Effector memory CD4-positive, alpha-beta T cell (primary cell): ENCODE measurements around the gene TSPAN3.

ENCODE experiments used
- DNase-seq, 3 donors: peaks; one replicate each; pipeline ENCODE4 v3.0.0-alpha.2; 2020
- H3K27ac ChIP-seq: 2 replicates; pipeline ENCODE4 v1.7.0; 2013; ENCODE audit warnings: mild to moderate bottlenecking, low read length, moderate library complexity; ENCODE audit not compliant: insufficient read depth, poor library complexity, severe bottlenecking
- H3K27me3 ChIP-seq: replicated peaks from 2 replicates; pipeline ENCODE4 v1.7.0; 2013; ENCODE audit warnings: mild to moderate bottlenecking, low read length; ENCODE audit not compliant: insufficient read depth, control insufficient read depth, poor library complexity, severe bottlenecking
- H3K36me3 ChIP-seq: 2 replicates; pipeline ENCODE4 v1.7.0; 2013; ENCODE audit warnings: mild to moderate bottlenecking, low read length, moderate library complexity; ENCODE audit not compliant: control insufficient read depth, insufficient read depth
- H3K4me1 ChIP-seq: 2 replicates; pipeline ENCODE4 v1.7.0; 2013; ENCODE audit warnings: low read length, mild to moderate bottlenecking; ENCODE audit not compliant: control insufficient read depth, insufficient read depth, poor library complexity, severe bottlenecking
- H3K4me3 ChIP-seq: 2 replicates; pipeline ENCODE4 v1.7.0; 2013; ENCODE audit warnings: low read length, low read depth, mild to moderate bottlenecking; ENCODE audit not compliant: insufficient read depth, poor library complexity, severe bottlenecking
- H3K9me3 ChIP-seq: 2 replicates; pipeline ENCODE4 v1.7.0; 2013; ENCODE audit warnings: mild to moderate bottlenecking, low read length, moderate library complexity; ENCODE audit not compliant: control insufficient read depth

The TSPAN3 gene

GRCh38 chr15:77058468-77058867 is 12.4 kb downstream of the TSPAN3 start:
- Histone ChIP-seq H3K36me3 (no peaks in the 10 kb centered on the region), H3K27me3 (no peaks in the 10 kb centered on the region), H3K9me3 (no peaks in the 10 kb centered on the region), H3K4me1 (no peaks in the 10 kb centered on the region), H3K27ac (no peak overlapping the region), H3K4me3 (no peak overlapping the region)
- no peak for DNase-seq

GRCh38 chr15:77057685-77058084 is 13.2 kb downstream of the TSPAN3 start:
- H3K27me3 ChIP-seq: no peaks in the 10 kb centered on the region
- no peak for DNase-seq
- no peaks in the 10 kb centered on the region for H3K36me3 ChIP-seq
- H3K9me3 ChIP-seq: no peaks in the 10 kb centered on the region
- no peak overlapping the region for H3K4me3 ChIP-seq
- H3K4me1 ChIP-seq: no peaks in the 10 kb centered on the region
- H3K27ac ChIP-seq: no peak overlapping the region

DNA sequence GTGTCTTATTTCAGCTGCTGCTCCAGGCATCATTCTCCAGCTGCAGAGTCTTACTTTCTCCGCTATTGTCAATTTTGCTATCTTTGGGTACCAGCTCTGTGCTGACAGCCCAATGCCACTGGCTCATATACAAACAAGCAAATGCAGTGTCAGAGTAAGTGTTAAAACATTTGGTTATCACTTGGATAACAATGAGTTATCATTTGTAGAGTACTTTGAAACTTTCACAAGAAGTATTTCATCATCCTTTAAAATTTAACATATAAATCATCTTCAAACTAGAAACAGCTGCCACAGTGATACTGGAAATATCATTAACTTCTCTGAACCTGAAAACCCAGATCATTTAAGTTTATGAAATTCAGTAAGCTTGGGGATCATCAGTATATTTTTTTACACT is 13.8 kb downstream of the TSPAN3 start:
- H3K36me3 ChIP-seq: peaks cover 3% of the 10 kb centered on the region
- H3K9me3 ChIP-seq: no peaks in the 10 kb centered on the region
- H3K27ac ChIP-seq: no peak overlapping the region
- no peak for DNase-seq
- no peaks in the 10 kb centered on the region for H3K27me3 ChIP-seq
- H3K4me1 ChIP-seq: no peaks in the 10 kb centered on the region
- H3K4me3 ChIP-seq: no peak overlapping the region

GRCh38 chr15:77053709-77054108 is 17.2 kb downstream of the TSPAN3 start:
- no peaks in the 10 kb centered on the region for H3K9me3 ChIP-seq
- H3K4me1 ChIP-seq: no peaks in the 10 kb centered on the region
- no peak overlapping the region for H3K4me3 ChIP-seq
- H3K36me3 ChIP-seq: peaks cover 4% of the 10 kb centered on the region
- H3K27me3 ChIP-seq: no peaks in the 10 kb centered on the region
- no peak for DNase-seq
- H3K27ac ChIP-seq: no peak overlapping the region

DNA sequence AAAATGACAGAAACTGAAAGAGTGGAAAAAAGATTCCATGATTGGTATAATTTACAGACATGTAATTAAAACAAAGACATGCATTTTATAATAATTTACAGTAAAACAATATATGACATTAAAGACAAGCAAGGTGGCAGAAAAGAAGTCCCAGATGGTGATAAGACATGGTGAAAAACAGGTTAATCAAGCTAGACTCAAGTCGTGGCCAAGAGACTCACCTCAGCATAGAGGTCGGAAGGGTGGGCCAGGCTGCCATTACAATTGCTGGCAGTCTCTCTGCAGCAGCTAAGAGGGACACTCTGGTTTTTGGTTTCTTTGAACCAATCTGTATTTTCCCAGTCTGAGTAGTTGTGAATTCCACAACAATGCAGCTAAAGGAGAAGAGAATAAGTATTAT is 18.4 kb downstream of the TSPAN3 start:
- Histone ChIP-seq H3K4me1 (no peaks in the 10 kb centered on the region), H3K27me3 (no peaks in the 10 kb centered on the region), H3K4me3 (no peak overlapping the region), H3K36me3 (peaks cover 4% of the 10 kb centered on the region), H3K27ac (no peak overlapping the region), H3K9me3 (no peaks in the 10 kb centered on the region)
- DNase-seq: no peak

- Histone ChIP-seq H3K36me3 (peaks cover 4% of the 10 kb centered on the region), H3K27ac (no peak overlapping the region)
These were observed 22.6 kb downstream of the TSPAN3 start for GRCh38 chr15:77048135-77048876.

GRCh38 chr15:77046704-77047412 is 24.1 kb downstream of the TSPAN3 start:
- DNase-seq: no peak
- Histone ChIP-seq H3K4me1 (no peaks in the 10 kb centered on the region), H3K27ac (no peak overlapping the region), H3K36me3 (no peaks in the 10 kb centered on the region), H3K27me3 (no peaks in the 10 kb centered on the region), H3K4me3 (no peak overlapping the region), H3K9me3 (no peaks in the 10 kb centered on the region)

More at GRCh38 chr15:77048135-77048876, 22.6 kb downstream of the TSPAN3 start:
- Histone ChIP-seq H3K9me3 (no peaks in the 10 kb centered on the region), H3K4me1 (no peaks in the 10 kb centered on the region), H3K27me3 (no peaks in the 10 kb centered on the region), H3K4me3 (no peak overlapping the region)
- no peak for DNase-seq

DNA sequence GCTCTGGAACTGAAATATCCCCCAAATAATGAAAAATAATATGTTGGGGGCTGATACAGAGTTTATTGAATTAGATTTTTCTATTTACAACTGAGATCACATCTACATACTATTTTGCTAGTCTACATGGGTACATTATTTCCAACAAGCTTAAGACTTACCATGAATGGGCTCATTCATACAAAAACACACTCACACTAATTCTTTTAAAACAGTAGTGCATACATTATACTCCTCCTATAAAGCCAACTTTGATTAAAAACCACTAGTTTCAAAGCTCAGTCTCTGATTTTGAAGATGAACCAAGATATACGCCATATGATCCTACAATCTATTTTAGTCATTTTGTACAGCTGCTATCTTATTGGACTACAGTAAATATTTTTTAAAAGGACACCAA is 24.9 kb downstream of the TSPAN3 start:
- no peak for DNase-seq
- H3K9me3 ChIP-seq: no peaks in the 10 kb centered on the region

GRCh38 chr15:77044228-77045042 is 26.5 kb downstream of the TSPAN3 start:
- DNase-seq: no peak
- Histone ChIP-seq H3K9me3 (no peaks in the 10 kb centered on the region), H3K27me3 (no peaks in the 10 kb centered on the region), H3K36me3 (no peaks in the 10 kb centered on the region), H3K4me1 (no peaks in the 10 kb centered on the region), H3K4me3 (no peak overlapping the region), H3K27ac (no peak overlapping the region)

More for the DNA sequence above, 24.9 kb downstream of the TSPAN3 start:
- no peaks in the 10 kb centered on the region for H3K27me3 ChIP-seq
- H3K4me1 ChIP-seq: no peaks in the 10 kb centered on the region
- H3K36me3 ChIP-seq: no peaks in the 10 kb centered on the region
- no peak overlapping the region for H3K4me3 ChIP-seq
- no peak overlapping the region for H3K27ac ChIP-seq
